Mesenchymal stem cell (in vitro differentiated cells and primary cell): ENCODE measurements around the gene ACSL3.
"Not testable (repeated sequence)": the region's sequence is repeated elsewhere in the genome, so short reads cannot be mapped to it uniquely, and the experiment has no call there.

Experiments used
- DNase-seq: peaks from one replicate; pipeline ENCODE4 v3.0.0-alpha.2; 2013
- H2AFZ ChIP-seq: one replicate; pipeline ENCODE4 v1.6.1; 2013; ENCODE audit warnings: low read depth, mild to moderate bottlenecking, control low read depth, inconsistent platforms, low read length, moderate library complexity
- H2AK5ac ChIP-seq: 2 replicates; pipeline ENCODE4 v1.6.1; 2013; ENCODE audit warnings: low read length, moderate library complexity, mild to moderate bottlenecking, inconsistent platforms; ENCODE audit not compliant: severe bottlenecking
- H2BK120ac ChIP-seq: one replicate; pipeline ENCODE4 v1.6.1; 2013; ENCODE audit warnings: low read depth, mild to moderate bottlenecking, inconsistent platforms, low read length, moderate library complexity
- H2BK12ac ChIP-seq, 2 experiments: one replicate each; pipeline ENCODE4 v1.6.1; 2013; ENCODE audit warnings: inconsistent platforms in 2 of 2, low read length in 2 of 2, mild to moderate bottlenecking in 2 of 2, moderate library complexity in 2 of 2, control low read depth in 1 of 2
- H2BK15ac ChIP-seq: one replicate; pipeline ENCODE4 v1.6.1; 2013; ENCODE audit warnings: mild to moderate bottlenecking, low read depth, inconsistent platforms; ENCODE audit not compliant: poor library complexity, severe bottlenecking
- H2BK5ac ChIP-seq: 2 replicates; pipeline ENCODE4 v1.6.1; 2013; ENCODE audit warnings: low read depth, mild to moderate bottlenecking, low read length, control low read depth, inconsistent platforms; ENCODE audit not compliant: poor library complexity, severe bottlenecking
- H3K14ac ChIP-seq, 2 experiments: one replicate each; pipeline ENCODE4 v1.6.1; 2013; ENCODE audit warnings: inconsistent platforms in 2 of 2, low read length in 2 of 2, control low read depth in 1 of 2, mild to moderate bottlenecking in 1 of 2, moderate library complexity in 1 of 2
- H3K18ac ChIP-seq, 2 experiments: one replicate each; pipeline ENCODE4 v1.6.1; 2013; ENCODE audit warnings: inconsistent platforms in 2 of 2, low read length in 2 of 2, control low read depth in 1 of 2, low read depth in 1 of 2, mild to moderate bottlenecking in 1 of 2
- H3K23ac ChIP-seq, 2 experiments: one replicate each; pipeline ENCODE4 v1.6.1; 2013; ENCODE audit warnings: inconsistent platforms in 2 of 2, low read length in 2 of 2, mild to moderate bottlenecking in 2 of 2, moderate library complexity in 2 of 2, control low read depth in 1 of 2
- H3K27ac ChIP-seq: 2 replicates; pipeline ENCODE4 v1.5.1; 2013; ENCODE audit warnings: mild to moderate bottlenecking, moderate library complexity, low read length, control low read depth, inconsistent platforms; ENCODE audit not compliant: poor library complexity, severe bottlenecking
- H3K27me3 ChIP-seq, 2 experiments: 2 replicates each; pipeline versions ENCODE4 v1.6.1 to v1.7.0; 2013; ENCODE audit warnings: low read length in 2 of 2, mild to moderate bottlenecking in 2 of 2, moderate library complexity in 2 of 2, control low read depth in 1 of 2, inconsistent platforms in 1 of 2; ENCODE audit not compliant: control insufficient read depth in 1 of 2, insufficient read depth in 1 of 2
- H3K36me3 ChIP-seq, 2 experiments: 2 replicates each; pipeline versions ENCODE4 v1.6.1 to v1.7.0; 2013; ENCODE audit warnings: low read length in 2 of 2, control low read depth in 1 of 2, inconsistent platforms in 1 of 2, low read depth in 1 of 2, mild to moderate bottlenecking in 1 of 2; ENCODE audit not compliant: insufficient read depth in 2 of 2, control insufficient read depth in 1 of 2
- H3K4ac ChIP-seq, 2 experiments: one replicate each; pipeline ENCODE4 v1.6.1; 2013; ENCODE audit warnings: inconsistent platforms in 2 of 2, low read length in 2 of 2, mild to moderate bottlenecking in 2 of 2, moderate library complexity in 2 of 2, control low read depth in 1 of 2, low read depth in 1 of 2
- H3K4me1 ChIP-seq: 2 replicates; pipeline ENCODE4 v1.6.1; 2013; ENCODE audit warnings: low read depth, low read length, control low read depth; ENCODE audit not compliant: control insufficient read depth, insufficient read depth
- H3K4me2 ChIP-seq: 2 replicates; pipeline ENCODE4 v1.6.1; 2013; ENCODE audit warnings: low read length, mild to moderate bottlenecking, inconsistent platforms; ENCODE audit not compliant: poor library complexity, severe bottlenecking
- H3K4me3 ChIP-seq, 2 experiments: 2 replicates each; pipeline versions ENCODE4 v1.5.1 to v1.7.0; 2013; ENCODE audit warnings: low read length in 2 of 2, mild to moderate bottlenecking in 2 of 2, control low read depth in 1 of 2, low read depth in 1 of 2; ENCODE audit not compliant: insufficient read depth in 1 of 2
- H3K79me1 ChIP-seq: replicated peaks from 2 replicates; pipeline ENCODE4 v1.6.1; 2013; ENCODE audit warnings: mild to moderate bottlenecking, control low read depth, low read length, inconsistent platforms; ENCODE audit not compliant: poor library complexity, severe bottlenecking
- H3K9ac ChIP-seq: 2 replicates; pipeline ENCODE4 v1.7.0; 2013; ENCODE audit warnings: mild to moderate bottlenecking, low read length, moderate library complexity
- H3K9me3 ChIP-seq: 2 replicates; pipeline ENCODE4 v1.7.0; 2013; ENCODE audit warnings: mild to moderate bottlenecking, low read length; ENCODE audit not compliant: control insufficient read depth
- H4K8ac ChIP-seq: one replicate; pipeline ENCODE4 v1.6.1; 2013; ENCODE audit warnings: inconsistent platforms, mild to moderate bottlenecking, low read length, moderate library complexity
- H4K91ac ChIP-seq: one replicate; pipeline ENCODE4 v1.6.1; 2013; ENCODE audit warnings: mild to moderate bottlenecking, low read length, inconsistent platforms
- WGBS: methylation state at CpG from one replicate; pipeline ENCODE4 v1.1.7; 2013; ENCODE audit warnings: mixed read lengths; 5-methylcytosine and 5-hydroxymethylcytosine counted together

The ACSL3 gene

DNA sequence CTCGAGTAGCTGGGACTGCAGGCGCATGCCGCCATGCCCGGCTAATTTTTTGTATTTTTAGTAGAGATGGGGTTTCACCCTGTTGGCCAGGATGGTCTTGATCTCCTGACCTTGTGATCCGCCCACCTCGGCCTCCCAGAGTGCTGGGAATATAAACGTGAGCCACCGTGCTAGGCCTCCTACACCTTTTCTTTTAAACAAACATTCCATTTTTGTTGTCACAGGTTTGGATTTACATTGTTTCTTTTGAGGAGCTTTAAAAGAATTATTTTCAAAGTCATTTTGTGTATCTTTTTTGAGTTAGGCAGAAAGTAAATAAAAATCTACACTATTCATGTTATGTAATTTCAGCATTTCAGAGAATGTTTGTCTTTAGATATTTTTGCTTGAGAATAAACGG, 56.4 kb downstream of the ACSL3 start:
- H3K4ac ChIP-seq, H3K27ac ChIP-seq, H2BK120ac ChIP-seq, H2BK12ac ChIP-seq, H3K4me1 ChIP-seq, H3K18ac ChIP-seq, H4K91ac ChIP-seq, H3K14ac ChIP-seq, H3K4me3 ChIP-seq, H2AFZ ChIP-seq, H3K9ac ChIP-seq, DNase-seq, H3K27me3 ChIP-seq, H4K8ac ChIP-seq, H2BK15ac ChIP-seq, H2AK5ac ChIP-seq, H3K79me1 ChIP-seq, H3K23ac ChIP-seq, H3K9me3 ChIP-seq, H2BK5ac ChIP-seq, H3K4me2 ChIP-seq: not testable (repeated sequence)
- H3K36me3 ChIP-seq = peaks cover 0 to 60% of the 10 kb centered on the region in 2 experiments
- WGBS = 100% methylated on average over 3 of the region's 9 CpGs

GRCh38 chr2:222919841-222920526, 59.1 kb downstream of the ACSL3 start:
- no peaks in the 10 kb centered on the region for H3K27me3 ChIP-seq
- no peak overlapping the region for H2BK120ac ChIP-seq
- H2BK5ac ChIP-seq = no peak overlapping the region
- no peak overlapping the region for H3K23ac ChIP-seq
- H3K27ac ChIP-seq = peak overlapping the region; percentile 68
- 50% methylated on average over 2 of the region's 2 CpGs for WGBS
- peaks cover 8% of the 10 kb centered on the region for H3K79me1 ChIP-seq
- peaks cover 7% of the 10 kb centered on the region for H3K4me1 ChIP-seq
- H2AK5ac ChIP-seq = peak overlapping the region; percentile 88
- H2BK12ac ChIP-seq = no peak overlapping the region
- peak overlapping the region in 1 of 2 experiments; percentile 62 for H3K18ac ChIP-seq
- peak overlapping the region in 1 of 2 experiments; percentile 52 for H3K4me3 ChIP-seq
- no peak overlapping the region for H4K8ac ChIP-seq
- H3K9ac ChIP-seq = peak overlapping the region; percentile 67
- H2BK15ac ChIP-seq = no peak overlapping the region
- H4K91ac ChIP-seq = no peak overlapping the region
- DNase-seq = peak; percentile 95
- H3K9me3 ChIP-seq = no peaks in the 10 kb centered on the region
- no peak overlapping the region for H3K4me2 ChIP-seq
- peaks cover 5 to 75% of the 10 kb centered on the region in 2 experiments for H3K36me3 ChIP-seq
- no peak overlapping the region for H3K4ac ChIP-seq
- no peak overlapping the region for H2AFZ ChIP-seq
- no peak overlapping the region for H3K14ac ChIP-seq

- no peak overlapping the region for H3K23ac ChIP-seq
- H2BK120ac ChIP-seq = no peak overlapping the region
- no peak overlapping the region for H3K27ac ChIP-seq
- peak overlapping the region; percentile 4 for H2AK5ac ChIP-seq
- H4K91ac ChIP-seq = no peak overlapping the region
- H3K36me3 ChIP-seq = peaks cover 6 to 82% of the 10 kb centered on the region in 2 experiments
- no peak overlapping the region for H3K18ac ChIP-seq
- no peak for DNase-seq
- H2AFZ ChIP-seq = no peak overlapping the region
- no peak overlapping the region for H3K4ac ChIP-seq
- H2BK15ac ChIP-seq = no peak overlapping the region
- no peak overlapping the region for H3K4me3 ChIP-seq
- no peak overlapping the region for H2BK12ac ChIP-seq
- no peak overlapping the region for H3K14ac ChIP-seq
- H3K4me1 ChIP-seq = peaks cover 7% of the 10 kb centered on the region
- no peak overlapping the region for H3K4me2 ChIP-seq
- no peak overlapping the region for H4K8ac ChIP-seq
- no peaks in the 10 kb centered on the region for H3K27me3 ChIP-seq
- peaks cover 8% of the 10 kb centered on the region for H3K79me1 ChIP-seq
- 92% methylated on average over 4 of the region's 5 CpGs for WGBS
- H3K9ac ChIP-seq = no peak overlapping the region
- H2BK5ac ChIP-seq = no peak overlapping the region
- no peaks in the 10 kb centered on the region for H3K9me3 ChIP-seq
These were observed 59.9 kb downstream of the ACSL3 start for GRCh38 chr2:222920657-222921186.

GRCh38 chr2:222922019-222922800, 61.4 kb downstream of the ACSL3 start:
- no peak overlapping the region for H3K18ac ChIP-seq
- no peak overlapping the region for H3K4me3 ChIP-seq
- no peaks in the 10 kb centered on the region for H3K9me3 ChIP-seq
- no peak overlapping the region for H4K8ac ChIP-seq
- peaks cover 11% of the 10 kb centered on the region for H3K79me1 ChIP-seq
- no peaks in the 10 kb centered on the region for H3K27me3 ChIP-seq
- no peak overlapping the region for H3K27ac ChIP-seq
- no peak overlapping the region for H3K4me2 ChIP-seq
- no peak overlapping the region for H3K14ac ChIP-seq
- no peak overlapping the region for H2BK5ac ChIP-seq
- peaks cover 6 to 88% of the 10 kb centered on the region in 2 experiments for H3K36me3 ChIP-seq
- no peak overlapping the region for H4K91ac ChIP-seq
- no peak overlapping the region for H3K23ac ChIP-seq
- H3K9ac ChIP-seq = no peak overlapping the region
- H2AFZ ChIP-seq = no peak overlapping the region
- 99% methylated on average over 7 of the region's 8 CpGs for WGBS
- H2BK120ac ChIP-seq = no peak overlapping the region
- H2BK15ac ChIP-seq = no peak overlapping the region
- DNase-seq = no peak
- no peak overlapping the region for H3K4ac ChIP-seq
- H3K4me1 ChIP-seq = peaks cover 2% of the 10 kb centered on the region
- no peak overlapping the region for H2AK5ac ChIP-seq
- H2BK12ac ChIP-seq = no peak overlapping the region
